HCT116 (cell line): ENCODE data around the gene CD244. TPM values are rescaled to one million over a fixed set of nuclear protein-coding genes. Genes with fewer than 3 reads are reported as not detected.

Experiments used
- ATAC-seq: fragments of 200-7000 bp; cut with Tn5 transposase; 2 replicates; pipeline ENCODE4 v1.9.1; 2020; ENCODE audit warnings: mild to moderate bottlenecking, moderate library complexity
- BruUV-seq: library from RNA; stranded (reverse); fragments of 400-500 nt; replicated peaks from 2 replicates; lab custom pipeline; 2021; lab: Mats Ljungman, UMichigan
- CTCF ChIA-PET: fragments of 300-600 bp; sonication (Branson Sonifier 250); formaldehyde crosslinking; loops from one replicate; lab custom pipeline; 2021; ENCODE audit warnings: antibody characterized with exemption; lab: Charles Lee
- POLR2A ChIA-PET: fragments of 300-600, 350-600 bp; sonication (Branson Sonifier 250); formaldehyde crosslinking; loops from one replicate; lab custom pipeline; 2021; ENCODE audit warnings: antibody characterized with exemption; lab: Charles Lee
- RAD21 ChIA-PET, 2 experiments: fragments of 300-600 bp; sonication (Branson Sonifier 250); formaldehyde crosslinking; loops; one replicate each; lab custom pipeline; 2023; ENCODE audit warnings: low total read pairs in 2 of 2; ENCODE audit not compliant: uncharacterized antibody in 2 of 2, unreplicated experiment in 2 of 2, low non-redundant PET in 1 of 2; lab: Charles Lee
- DNase-seq: peaks from one replicate; pipeline ENCODE4 v3.0.0-alpha.2; 2010; ENCODE audit warnings: low read depth, low spot score
- H2AFZ ChIP-seq: fragments of 200-600 bp; shearing (Covaris generic), sonication (generic); 2 replicates; pipeline ENCODE4 v1.6.1; 2017; ENCODE audit warnings: low read depth, mixed run types, mixed read lengths, antibody characterized with exemption, low read length; ENCODE audit not compliant: poor library complexity, severe bottlenecking
- H3K27ac ChIP-seq: 2 replicates; pipeline ENCODE4 v1.5.1; 2012; ENCODE audit warnings: low read depth, low read length
- H3K27me3 ChIP-seq: fragments of 200-600 bp; sonication (generic); 2 replicates; pipeline ENCODE4 v1.6.1; 2016; ENCODE audit warnings: mixed run types, low read length, mixed read lengths; ENCODE audit not compliant: insufficient read depth
- H3K36me3 ChIP-seq, 2 experiments: fragments of 200-500 bp in 1 of 2; fragments of 200-600 bp in 1 of 2; sonication (Bioruptor generic) in 1 of 2; sonication (generic) in 1 of 2; 2 replicates each; pipeline versions ENCODE4 v1.5.1 to v1.6.1; 2014 to 2016; ENCODE audit warnings: low read length in 2 of 2, inconsistent platforms in 1 of 2, mixed read lengths in 1 of 2, mixed run types in 1 of 2; ENCODE audit not compliant: insufficient read depth in 2 of 2, control insufficient read depth in 1 of 2
- H3K4me1 ChIP-seq, 2 experiments: fragments of 200-600 bp in 1 of 2; sonication (generic) in 1 of 2; 2 replicates each; pipeline versions ENCODE4 v1.5.1 to v1.6.1; 2012 to 2017; ENCODE audit warnings: low read length in 2 of 2, inconsistent platforms in 1 of 2, mild to moderate bottlenecking in 1 of 2, mixed read lengths in 1 of 2, mixed run types in 1 of 2, moderate library complexity in 1 of 2; ENCODE audit not compliant: insufficient read depth in 2 of 2, control insufficient read depth in 1 of 2
- H3K4me2 ChIP-seq: fragments of 200-600 bp; sonication (generic); 2 replicates; pipeline ENCODE4 v1.6.1; 2017; ENCODE audit warnings: mixed run types, low read length, mixed read lengths
- H3K4me3 ChIP-seq, 2 experiments: fragments of 200-600 bp in 1 of 2; sonication (generic) in 1 of 2; replicated peaks in 1 of 2; 2 replicates each; pipeline ENCODE4 v1.5.1; 2011 to 2016; ENCODE audit warnings: low read length in 2 of 2, control low read depth in 1 of 2, low read depth in 1 of 2, mild to moderate bottlenecking in 1 of 2, mixed read lengths in 1 of 2, mixed run types in 1 of 2
- H3K79me2 ChIP-seq: fragments of 200-600 bp; sonication (generic); 2 replicates; pipeline ENCODE4 v1.6.1; 2017; ENCODE audit warnings: mild to moderate bottlenecking, mixed run types, low read length, moderate library complexity, mixed read lengths; ENCODE audit not compliant: insufficient read depth
- H3K9ac ChIP-seq: fragments of 200-600 bp; sonication (generic); 2 replicates; pipeline ENCODE4 v1.6.1; 2016; ENCODE audit warnings: low read length, mixed read lengths
- H3K9me2 ChIP-seq: fragments of 200-600 bp; sonication (generic), shearing (Covaris generic); 2 replicates; pipeline ENCODE4 v1.6.1; 2017; ENCODE audit warnings: mixed run types, mild to moderate bottlenecking, moderate library complexity; ENCODE audit not compliant: insufficient read depth
- H3K9me3 ChIP-seq, 2 experiments: fragments of 200-500 bp in 1 of 2; fragments of 200-600 bp in 1 of 2; sonication (Bioruptor generic) in 1 of 2; sonication (generic) in 1 of 2; 2 replicates each; pipeline ENCODE4 v1.6.1; 2014 to 2017; ENCODE audit warnings: low read length in 2 of 2, mixed read lengths in 2 of 2, inconsistent platforms in 1 of 2, low read depth in 1 of 2, mild to moderate bottlenecking in 1 of 2, mixed run types in 1 of 2, moderate library complexity in 1 of 2; ENCODE audit not compliant: control insufficient read depth in 1 of 2, insufficient read depth in 1 of 2
- H4K20me1 ChIP-seq: fragments of 200-600 bp; sonication (generic), shearing (Covaris generic); 2 replicates; pipeline ENCODE4 v1.6.1; 2017; ENCODE audit warnings: mixed run types, mild to moderate bottlenecking, moderate library complexity; ENCODE audit not compliant: insufficient read depth
- CBX3 ChIP-seq: IDR thresholded peaks from 2 replicates; pipeline ENCODE4 v1.6.1; 2012; ENCODE audit warnings: low read depth
- CEBPB ChIP-seq: IDR thresholded peaks from 2 replicates; pipeline ENCODE4 v1.6.1; 2012; ENCODE audit warnings: low read depth
- CTCF ChIP-seq, 3 experiments: fragments of 200-600 bp in 1 of 3; sonication (generic) in 1 of 3; IDR thresholded peaks in 2 of 3; conservative IDR thresholded peaks in 1 of 3; 2 replicates each; pipeline ENCODE4 v1.5.1; 2012 to 2017; ENCODE audit warnings: low read depth in 2 of 3, low read length in 2 of 3, antibody characterized with exemption in 1 of 3, borderline replicate concordance in 1 of 3, control low read depth in 1 of 3, mild to moderate bottlenecking in 1 of 3, mixed read lengths in 1 of 3, mixed run types in 1 of 3, moderate library complexity in 1 of 3; ENCODE audit not compliant: insufficient read depth in 1 of 3
- ELF1 ChIP-seq: IDR thresholded peaks from 2 replicates; pipeline ENCODE4 v1.6.1; 2012; ENCODE audit warnings: low read depth, borderline replicate concordance
- EZH2 ChIP-seq: fragments of 200-600 bp; sonication (generic); IDR thresholded peaks from 2 replicates; pipeline ENCODE4 v1.6.1; 2017; ENCODE audit warnings: antibody characterized with exemption, mixed run types
- FOSL1 ChIP-seq: IDR thresholded peaks from 2 replicates; pipeline ENCODE4 v1.6.1; 2012; ENCODE audit warnings: low read depth
- RAD21 ChIP-seq: IDR thresholded peaks from 2 replicates; pipeline ENCODE4 v1.6.1; 2012; ENCODE audit warnings: low read depth, mild to moderate bottlenecking
- REST ChIP-seq: IDR thresholded peaks from 2 replicates; pipeline ENCODE4 v1.6.1; 2012; ENCODE audit warnings: low read depth
- SIN3A ChIP-seq: IDR thresholded peaks from 2 replicates; pipeline ENCODE4 v1.6.1; 2012; ENCODE audit warnings: low read depth
- SP1 ChIP-seq: IDR thresholded peaks from 2 replicates; pipeline ENCODE4 v1.6.1; 2012; ENCODE audit warnings: low read depth
- SRF ChIP-seq: IDR thresholded peaks from 2 replicates; pipeline ENCODE4 v1.6.1; 2012; ENCODE audit warnings: low read depth
- TCF7L2 ChIP-seq: IDR thresholded peaks from 2 replicates; pipeline ENCODE4 v1.7.0; 2011; ENCODE audit warnings: borderline replicate concordance, inconsistent platforms; ENCODE audit not compliant: insufficient read depth, insufficient read length; ENCODE audit errors: extremely low read depth
- YY1 ChIP-seq: IDR thresholded peaks from 2 replicates; pipeline ENCODE4 v1.6.1; 2011; ENCODE audit warnings: low read length, low read depth, moderate library complexity, mild to moderate bottlenecking; ENCODE audit not compliant: insufficient replicate concordance; ENCODE audit errors: extremely low read depth
- ZFX ChIP-seq: fragments of 450-650 bp; IDR thresholded peaks from 2 replicates; pipeline ENCODE4 v1.6.1; 2017
- intact Hi-C: fragments of 100-400 bp; cut with micrococcal nuclease; formaldehyde crosslinking; loops from 2 replicates; pipeline ENCODE4 v1.10.0; 2022
- total RNA-seq: library from RNA; stranded (reverse); gene quantifications from one replicate; pipeline ENCODE4 v1.2.1, GENCODE V29; 2021; ENCODE audit not compliant: unreplicated experiment
- TF ChIP-seq, protein P1 (sequence below): IDR thresholded peaks from 2 replicates; pipeline ENCODE4 v1.6.1; 2011; ENCODE audit warnings: mild to moderate bottlenecking, low read length, moderate library complexity; ENCODE audit not compliant: insufficient replicate concordance; ENCODE audit errors: extremely low read depth

Gene CD244
- total RNA-seq, 1 experiment from 2014 or later, result not detected

DNA sequence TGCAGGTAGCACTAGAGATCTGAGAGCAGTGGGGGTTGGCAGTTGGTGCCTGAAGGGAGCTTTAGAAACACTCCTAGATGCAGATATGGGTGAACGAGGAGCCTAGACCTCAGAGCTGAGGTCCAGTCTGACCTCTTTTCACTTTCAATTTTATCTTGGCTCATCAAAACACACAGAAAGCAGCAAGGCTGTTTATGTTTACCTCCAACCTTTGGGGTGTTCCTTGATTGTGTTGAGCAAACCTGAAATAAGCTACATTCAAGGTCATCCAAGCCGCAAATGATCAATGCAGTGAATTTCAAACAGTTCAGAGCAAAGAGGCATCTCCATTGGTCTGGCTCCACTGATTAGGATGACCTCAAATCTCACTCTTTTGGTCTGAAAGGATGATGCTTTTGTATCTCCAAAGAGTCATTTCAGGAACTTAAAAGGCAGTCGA, 65.4 kb downstream of the CD244 start (continued):
- TF ChIP-seq, protein P1, sequence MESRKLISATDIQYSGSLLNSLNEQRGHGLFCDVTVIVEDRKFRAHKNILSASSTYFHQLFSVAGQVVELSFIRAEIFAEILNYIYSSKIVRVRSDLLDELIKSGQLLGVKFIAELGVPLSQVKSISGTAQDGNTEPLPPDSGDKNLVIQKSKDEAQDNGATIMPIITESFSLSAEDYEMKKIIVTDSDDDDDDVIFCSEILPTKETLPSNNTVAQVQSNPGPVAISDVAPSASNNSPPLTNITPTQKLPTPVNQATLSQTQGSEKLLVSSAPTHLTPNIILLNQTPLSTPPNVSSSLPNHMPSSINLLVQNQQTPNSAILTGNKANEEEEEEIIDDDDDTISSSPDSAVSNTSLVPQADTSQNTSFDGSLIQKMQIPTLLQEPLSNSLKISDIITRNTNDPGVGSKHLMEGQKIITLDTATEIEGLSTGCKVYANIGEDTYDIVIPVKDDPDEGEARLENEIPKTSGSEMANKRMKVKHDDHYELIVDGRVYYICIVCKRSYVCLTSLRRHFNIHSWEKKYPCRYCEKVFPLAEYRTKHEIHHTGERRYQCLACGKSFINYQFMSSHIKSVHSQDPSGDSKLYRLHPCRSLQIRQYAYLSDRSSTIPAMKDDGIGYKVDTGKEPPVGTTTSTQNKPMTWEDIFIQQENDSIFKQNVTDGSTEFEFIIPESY, result no peak
- TF ChIP-seq CEBPB, result no peak
- TF ChIP-seq, all 23 proteins: peak for 0

GRCh38 chr1:160795951-160796383, 66.7 kb downstream of the CD244 start, which contains the start of gene LY9:
Gene LY9, plus strand, starts transcription at chr1:160796174. Its CDS starts 14 bp downstream, at chr1:160796188.
- Histone ChIP-seq H3K36me3 (no peaks in the 10 kb centered on the region), H3K4me3 (no peak within 1 kb of the TSS), H3K27ac (no peak within 1 kb of the TSS), H3K4me2 (no peak within 1 kb of the TSS), H3K9me3 (no peaks in the 10 kb centered on the region), H3K4me1 (no peaks in the 10 kb centered on the region), H2AFZ (no peak within 1 kb of the TSS), H3K27me3 (no peaks in the 10 kb centered on the region), H3K9ac (no peak within 1 kb of the TSS), H3K9me2 (no peaks in the 10 kb centered on the region), H3K79me2 (no peaks in the 10 kb centered on the region), H4K20me1 (no peaks in the 10 kb centered on the region)
- CTCF ChIA-PET, result no interaction called here
- DNase-seq (no peak), ATAC-seq (no peak)
- POLR2A ChIA-PET, result no interaction called here
- RAD21 ChIA-PET, result no interaction called here
- intact Hi-C loops, result no loop called here
- TF ChIP-seq ZFX (no peak), CTCF (IDR thresholded peaks at IDR 0.05 in 2 of 3, conservative IDR thresholded peaks at IDR 0.05 in 1 of 3; ENCODE audit: borderline replicate concordance in 1 of 3, insufficient read depth in 1 of 3, low read depth in 2 of 3, low read length in 2 of 3) (no peak), FOSL1 (no peak), YY1 (no peak), SP1 (no peak), CEBPB (no peak), TCF7L2 (no peak), SRF (no peak), RAD21 (no peak), REST (no peak), EZH2 (no peak), SIN3A (no peak), ELF1 (no peak), CBX3 (no peak)
- TF ChIP-seq, protein P1, result no peak
- no TSS peak for BruUV-seq
